Measurements from ENCODE around the gene COQ10A.
"Not testable (repeated sequence)": the region's sequence is repeated elsewhere in the genome, so short reads cannot be mapped to it uniquely, and the experiment has no call there.

COQ10A gene

GRCh38 chr12:56280849-56281248 is 14.1 kb downstream of the COQ10A start:
- no peak for DNase-seq (ENCODE audit: low read depth)

- DNase-seq (ENCODE audit: low read depth): no peak
Observed at GRCh38 chr12:56282030-56282429, 15.3 kb downstream of the COQ10A start.

- no peak for DNase-seq (ENCODE audit: low read depth)
Observed at GRCh38 chr12:56282579-56282978, 15.8 kb downstream of the COQ10A start.

- not testable (repeated sequence) for DNase-seq (ENCODE audit: low read depth)
Observed at GRCh38 chr12:56284263-56284662, 17.5 kb downstream of the COQ10A start.

GRCh38 chr12:56286044-56286830 is 19.5 kb downstream of the COQ10A start:
- DNase-seq (ENCODE audit: low read depth): no peak

GRCh38 chr12:56288705-56289387 is 22.1 kb downstream of the COQ10A start:
- DNase-seq (ENCODE audit: low read depth): no peak

- DNase-seq (ENCODE audit: low read depth): no peak
Observed at GRCh38 chr12:56293795-56294194, 27.1 kb downstream of the COQ10A start.

- DNase-seq (ENCODE audit: low read depth): no peak
Observed at GRCh38 chr12:56296295-56296694, 29.6 kb downstream of the COQ10A start.

GRCh38 chr12:56297400-56297799 is 30.7 kb downstream of the COQ10A start:
- no peak for DNase-seq (ENCODE audit: low read depth)

GRCh38 chr12:56298828-56299227 is 32.1 kb downstream of the COQ10A start:
- DNase-seq (ENCODE audit: low read depth): no peak

GRCh38 chr12:56299308-56299852 is 32.6 kb downstream of the COQ10A start:
- no peak for DNase-seq (ENCODE audit: low read depth)

GRCh38 chr12:56299853-56300643 is 33.3 kb downstream of the COQ10A start, which contains the start of gene CS:
CS (minus strand) TSS chr12:56300330; CDS start chr12:56300201, 129 bp downstream.
- peak; percentile 97 for DNase-seq (ENCODE audit: low read depth)

- DNase-seq (ENCODE audit: low read depth): no peak
Observed at GRCh38 chr12:56300644-56301464, 34.1 kb downstream of the COQ10A start.

- no peak for DNase-seq (ENCODE audit: low read depth)
Observed at GRCh38 chr12:56304276-56304675, 37.5 kb downstream of the COQ10A start.

GRCh38 chr12:56304872-56305590 is 38.3 kb downstream of the COQ10A start:
- DNase-seq (ENCODE audit: low read depth): no peak

- no peak for DNase-seq (ENCODE audit: low read depth)
Observed at GRCh38 chr12:56307221-56307965, 40.7 kb downstream of the COQ10A start.

GRCh38 chr12:56308714-56309113 is 42.0 kb downstream of the COQ10A start:
- no peak for DNase-seq (ENCODE audit: low read depth)

GRCh38 chr12:56311003-56311402 is 44.3 kb downstream of the COQ10A start:
- no peak for DNase-seq (ENCODE audit: low read depth)

- no peak for DNase-seq (ENCODE audit: low read depth)
Observed at GRCh38 chr12:56315249-56315621, 48.5 kb downstream of the COQ10A start.

All from fibroblast of the conjunctiva (primary cell).